ENCODE measurements around the gene PRIM2.
"Not testable (repeated sequence)": the region's sequence is repeated elsewhere in the genome, so short reads cannot be mapped to it uniquely, and the experiment has no call there.

PRIM2 gene

DNA sequence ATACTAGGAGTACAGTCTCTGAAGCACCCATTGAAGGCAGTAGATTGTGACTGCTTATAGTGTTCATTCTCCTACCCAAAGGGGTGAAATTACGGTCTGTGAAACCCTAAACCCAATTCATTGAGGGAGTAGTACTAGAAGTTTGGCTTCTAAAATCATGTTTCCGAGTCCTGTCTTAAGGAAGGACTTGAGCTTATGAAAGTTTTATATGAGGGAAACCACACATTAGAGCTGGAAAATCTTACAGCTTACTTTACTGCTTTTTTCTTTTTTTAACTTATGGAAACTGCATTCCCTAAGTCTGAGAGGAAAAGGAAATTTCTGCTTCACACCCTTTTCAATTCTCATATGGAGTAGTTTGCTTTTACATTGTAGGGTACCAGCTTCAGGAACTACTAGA, 38.4 kb upstream of the PRIM2 start:
- H3K4me3 ChIP-seq (ENCODE audit: low read depth, low read length) = no peak overlapping the region
- DNase-seq (ENCODE audit: low read depth) = no peak
- TF ChIP-seq, protein P1, sequence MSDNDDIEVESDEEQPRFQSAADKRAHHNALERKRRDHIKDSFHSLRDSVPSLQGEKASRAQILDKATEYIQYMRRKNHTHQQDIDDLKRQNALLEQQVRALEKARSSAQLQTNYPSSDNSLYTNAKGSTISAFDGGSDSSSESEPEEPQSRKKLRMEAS (IDR thresholded peaks at IDR 0.05; ENCODE audit: low read depth, low read length) = no peak
- TF ChIP-seq POLR2A (IDR thresholded peaks at IDR 0.05; ENCODE audit: extremely low read depth, insufficient read length) (no peak), MYC (IDR thresholded peaks at IDR 0.05; ENCODE audit: low read depth, low read length) (no peak)
- TF ChIP-seq, protein P2, sequence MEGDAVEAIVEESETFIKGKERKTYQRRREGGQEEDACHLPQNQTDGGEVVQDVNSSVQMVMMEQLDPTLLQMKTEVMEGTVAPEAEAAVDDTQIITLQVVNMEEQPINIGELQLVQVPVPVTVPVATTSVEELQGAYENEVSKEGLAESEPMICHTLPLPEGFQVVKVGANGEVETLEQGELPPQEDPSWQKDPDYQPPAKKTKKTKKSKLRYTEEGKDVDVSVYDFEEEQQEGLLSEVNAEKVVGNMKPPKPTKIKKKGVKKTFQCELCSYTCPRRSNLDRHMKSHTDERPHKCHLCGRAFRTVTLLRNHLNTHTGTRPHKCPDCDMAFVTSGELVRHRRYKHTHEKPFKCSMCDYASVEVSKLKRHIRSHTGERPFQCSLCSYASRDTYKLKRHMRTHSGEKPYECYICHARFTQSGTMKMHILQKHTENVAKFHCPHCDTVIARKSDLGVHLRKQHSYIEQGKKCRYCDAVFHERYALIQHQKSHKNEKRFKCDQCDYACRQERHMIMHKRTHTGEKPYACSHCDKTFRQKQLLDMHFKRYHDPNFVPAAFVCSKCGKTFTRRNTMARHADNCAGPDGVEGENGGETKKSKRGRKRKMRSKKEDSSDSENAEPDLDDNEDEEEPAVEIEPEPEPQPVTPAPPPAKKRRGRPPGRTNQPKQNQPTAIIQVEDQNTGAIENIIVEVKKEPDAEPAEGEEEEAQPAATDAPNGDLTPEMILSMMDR (IDR thresholded peaks at IDR 0.05; ENCODE audit: low read depth, low read length) = no peak

DNA sequence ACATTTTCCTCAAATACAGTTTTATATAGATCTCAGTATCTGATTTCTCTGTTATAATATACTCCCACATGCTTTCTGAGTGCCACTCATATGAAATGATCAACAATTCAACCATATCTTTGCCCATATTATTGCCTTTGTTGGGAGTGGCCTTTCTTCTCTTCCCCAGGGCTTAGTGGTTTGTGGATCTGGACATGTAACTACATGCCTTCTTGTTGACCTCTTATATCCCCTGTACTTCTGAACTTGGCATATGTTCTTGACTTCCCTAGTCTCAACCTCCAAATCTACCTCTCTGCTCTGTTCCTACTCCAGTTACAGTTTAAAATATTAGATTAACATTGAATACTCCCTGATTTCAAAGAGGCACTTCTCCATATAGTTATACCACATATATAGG, 34.3 kb upstream of the PRIM2 start:
- H3K4me3 ChIP-seq (ENCODE audit: low read depth, low read length) = no peak overlapping the region
- DNase-seq (ENCODE audit: low read depth) = no peak
- TF ChIP-seq MYC (IDR thresholded peaks at IDR 0.05; ENCODE audit: low read depth, low read length) = no peak
- TF ChIP-seq, protein P2 (IDR thresholded peaks at IDR 0.05; ENCODE audit: low read depth, low read length) = no peak
- TF ChIP-seq POLR2A (IDR thresholded peaks at IDR 0.05; ENCODE audit: extremely low read depth, insufficient read length) = no peak
- TF ChIP-seq, protein P1 (IDR thresholded peaks at IDR 0.05; ENCODE audit: low read depth, low read length) = no peak

DNA sequence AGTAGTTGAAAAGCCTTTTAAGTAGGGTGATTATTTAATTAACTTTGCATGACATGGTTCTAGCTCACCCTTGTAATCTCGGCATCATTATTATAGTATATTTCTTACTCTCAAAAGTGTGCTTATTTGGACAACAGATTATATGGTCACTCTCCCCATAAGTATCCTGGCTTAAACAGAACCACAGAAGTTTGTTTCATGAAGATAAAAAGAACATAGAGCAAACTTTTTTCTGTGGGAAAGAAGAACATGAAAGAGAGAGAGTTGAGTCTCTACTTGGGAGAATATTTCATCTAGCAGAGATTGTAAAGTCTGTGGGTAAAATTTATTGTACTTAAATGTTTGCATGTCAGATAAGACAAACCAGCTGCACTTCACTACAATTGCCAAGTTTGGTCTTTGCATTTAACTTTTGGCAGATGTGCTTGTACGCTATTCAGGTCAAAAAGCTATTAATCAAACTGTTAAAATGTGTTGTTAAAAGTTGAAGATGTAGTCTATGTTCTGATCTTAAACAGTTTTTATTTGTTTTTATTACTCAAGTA, 33.4 kb upstream of the PRIM2 start:
- TF ChIP-seq MYC (IDR thresholded peaks at IDR 0.05; ENCODE audit: low read depth, low read length) = no peak
- no peak for TF ChIP-seq POLR2A (IDR thresholded peaks at IDR 0.05; ENCODE audit: extremely low read depth, insufficient read length)
- TF ChIP-seq, protein P1 (IDR thresholded peaks at IDR 0.05; ENCODE audit: low read depth, low read length) = no peak
- TF ChIP-seq, protein P2 (IDR thresholded peaks at IDR 0.05; ENCODE audit: low read depth, low read length) = no peak
- H3K4me3 ChIP-seq (ENCODE audit: low read depth, low read length) = no peak overlapping the region
- DNase-seq (ENCODE audit: low read depth) = no peak

DNA sequence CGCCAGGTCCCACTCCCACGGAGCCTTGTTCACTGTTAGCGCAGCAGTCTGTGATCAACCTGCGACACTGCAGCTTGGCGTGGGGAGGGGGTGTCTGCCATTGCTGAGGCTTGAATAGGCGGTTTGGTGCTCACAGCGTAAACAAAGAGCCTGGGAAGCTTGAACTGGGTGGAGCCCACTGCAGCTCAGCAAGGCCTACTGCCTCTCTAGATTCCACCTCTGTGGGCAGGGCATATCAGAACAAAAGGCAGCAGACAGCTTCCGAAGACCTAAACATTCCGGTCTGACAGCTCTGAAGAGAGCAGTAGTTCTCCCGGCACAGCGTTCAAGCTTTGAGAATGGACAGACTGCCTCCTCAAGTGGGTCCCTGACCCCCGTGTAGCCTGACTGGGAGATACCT, 29.3 kb upstream of the PRIM2 start:
- DNase-seq (ENCODE audit: low read depth); H3K4me3 ChIP-seq (ENCODE audit: low read depth, low read length): not testable (repeated sequence)

DNA sequence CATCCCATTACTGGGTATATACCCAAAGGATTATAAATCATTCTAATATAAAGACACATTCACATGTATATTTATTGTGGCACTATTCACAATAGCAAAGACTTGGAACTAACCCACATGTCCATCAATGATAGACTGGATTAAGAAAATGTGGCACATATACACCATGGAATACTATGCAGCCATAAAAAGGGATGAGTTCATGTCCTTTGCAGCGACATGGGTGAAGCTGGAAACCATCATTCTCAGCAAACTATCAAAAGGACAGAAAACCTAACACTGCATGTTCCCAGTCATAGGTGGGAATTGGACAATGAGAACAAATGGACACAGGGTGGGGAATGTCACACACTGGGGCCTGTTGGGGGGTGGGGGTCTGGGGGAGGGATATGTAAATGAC, 24.0 kb upstream of the PRIM2 start:
- DNase-seq (ENCODE audit: low read depth); H3K4me3 ChIP-seq (ENCODE audit: low read depth, low read length): not testable (repeated sequence)

DNA sequence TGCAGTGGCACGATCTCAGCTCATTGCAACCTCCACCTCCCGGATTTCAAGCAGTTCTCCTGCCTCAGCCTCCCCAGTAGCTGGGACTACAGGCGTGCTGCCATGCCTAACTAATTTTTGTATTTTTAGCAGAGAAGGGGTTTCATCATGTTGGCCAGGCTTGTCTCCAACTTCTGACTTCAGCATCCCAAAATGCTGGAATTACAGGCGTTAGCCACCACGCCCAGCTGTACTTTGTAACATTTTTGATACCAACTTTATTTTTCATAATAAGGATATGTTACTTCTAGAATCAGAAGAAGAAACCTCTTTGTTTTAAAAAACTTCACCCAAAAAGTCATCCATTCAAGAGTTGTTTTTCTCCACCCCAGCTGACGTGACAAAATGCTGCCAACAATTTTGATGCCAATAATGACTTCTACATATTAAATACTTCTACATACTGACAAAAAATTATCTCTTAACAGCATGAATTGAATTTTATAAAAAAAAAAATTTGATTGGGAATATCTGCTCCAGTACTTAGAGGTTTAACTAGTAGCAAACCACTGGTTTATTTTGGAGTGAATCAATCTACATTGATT, 22.5 kb upstream of the PRIM2 start:
- H3K4me3 ChIP-seq (ENCODE audit: low read depth, low read length) = no peak overlapping the region
- TF ChIP-seq MYC (IDR thresholded peaks at IDR 0.05; ENCODE audit: low read depth, low read length) (no peak), POLR2A (IDR thresholded peaks at IDR 0.05; ENCODE audit: extremely low read depth, insufficient read length) (no peak)
- TF ChIP-seq, protein P2 (IDR thresholded peaks at IDR 0.05; ENCODE audit: low read depth, low read length) = no peak
- TF ChIP-seq, protein P1 (IDR thresholded peaks at IDR 0.05; ENCODE audit: low read depth, low read length) = no peak
- DNase-seq (ENCODE audit: low read depth) = no peak

DNA sequence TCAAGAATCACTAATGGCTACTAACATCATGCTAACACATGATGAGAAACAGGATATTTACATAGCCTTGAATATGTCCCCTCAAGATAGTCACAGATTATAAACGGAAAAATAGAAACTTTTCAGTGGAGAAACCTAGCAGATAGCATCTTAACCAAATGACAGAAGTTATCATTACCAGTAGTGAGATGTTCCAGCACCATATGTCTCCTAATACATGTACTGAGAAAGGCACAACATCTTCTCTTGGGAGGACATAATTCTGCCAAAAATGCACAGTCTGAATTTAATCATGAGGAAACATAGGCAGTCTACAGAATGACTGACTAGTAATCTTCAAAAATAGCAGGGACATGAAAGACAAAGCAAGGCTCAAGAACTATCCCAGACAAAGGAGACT, 19.9 kb upstream of the PRIM2 start:
- H3K4me3 ChIP-seq (ENCODE audit: low read depth, low read length) = no peak overlapping the region
- DNase-seq (ENCODE audit: low read depth) = no peak
- TF ChIP-seq POLR2A (IDR thresholded peaks at IDR 0.05; ENCODE audit: extremely low read depth, insufficient read length) = no peak
- TF ChIP-seq, protein P1 (IDR thresholded peaks at IDR 0.05; ENCODE audit: low read depth, low read length) = no peak
- TF ChIP-seq, protein P2 (IDR thresholded peaks at IDR 0.05; ENCODE audit: low read depth, low read length) = no peak
- no peak for TF ChIP-seq MYC (IDR thresholded peaks at IDR 0.05; ENCODE audit: low read depth, low read length)

Data from NB4 (cell line).